Choroid plexus epithelial cell (primary cell): ENCODE results near the gene ELMO1.

ENCODE experiments used
- DNase-seq: peaks from one replicate; pipeline ENCODE4 v3.0.0-alpha.2; 2010; ENCODE audit warnings: low read depth
- H3K4me3 ChIP-seq: 2 replicates; pipeline ENCODE4 v1.5.1; 2011; ENCODE audit warnings: low read depth, mild to moderate bottlenecking, control low read depth, low read length, moderate library complexity
- TF ChIP-seq, protein P1 (sequence below): conservative IDR thresholded peaks from 2 replicates; pipeline ENCODE4 v1.5.1; 2011; ENCODE audit warnings: low read depth, mild to moderate bottlenecking, control low read depth, inconsistent platforms, low read length, moderate library complexity

ELMO1 gene

DNA sequence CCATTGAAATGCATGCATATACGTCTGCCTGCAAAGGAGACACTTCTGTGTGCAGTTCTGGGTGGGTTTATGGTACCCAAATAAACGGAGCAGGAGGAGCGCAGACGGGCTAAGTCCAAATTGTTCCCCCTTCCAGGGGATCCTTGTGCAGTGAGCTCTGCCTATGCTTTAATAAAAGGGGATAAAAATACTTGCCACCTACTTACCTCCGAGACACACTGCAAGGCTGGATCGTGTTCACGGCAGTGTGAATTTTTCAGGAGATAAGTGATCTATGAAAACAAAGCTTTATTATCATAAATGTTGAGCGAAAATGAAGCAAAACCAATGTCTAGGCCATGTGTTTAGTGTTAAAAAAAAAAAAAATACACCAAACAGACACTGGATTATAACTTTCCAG, 415.5 kb downstream of the ELMO1 start:
- TF ChIP-seq, protein P1, sequence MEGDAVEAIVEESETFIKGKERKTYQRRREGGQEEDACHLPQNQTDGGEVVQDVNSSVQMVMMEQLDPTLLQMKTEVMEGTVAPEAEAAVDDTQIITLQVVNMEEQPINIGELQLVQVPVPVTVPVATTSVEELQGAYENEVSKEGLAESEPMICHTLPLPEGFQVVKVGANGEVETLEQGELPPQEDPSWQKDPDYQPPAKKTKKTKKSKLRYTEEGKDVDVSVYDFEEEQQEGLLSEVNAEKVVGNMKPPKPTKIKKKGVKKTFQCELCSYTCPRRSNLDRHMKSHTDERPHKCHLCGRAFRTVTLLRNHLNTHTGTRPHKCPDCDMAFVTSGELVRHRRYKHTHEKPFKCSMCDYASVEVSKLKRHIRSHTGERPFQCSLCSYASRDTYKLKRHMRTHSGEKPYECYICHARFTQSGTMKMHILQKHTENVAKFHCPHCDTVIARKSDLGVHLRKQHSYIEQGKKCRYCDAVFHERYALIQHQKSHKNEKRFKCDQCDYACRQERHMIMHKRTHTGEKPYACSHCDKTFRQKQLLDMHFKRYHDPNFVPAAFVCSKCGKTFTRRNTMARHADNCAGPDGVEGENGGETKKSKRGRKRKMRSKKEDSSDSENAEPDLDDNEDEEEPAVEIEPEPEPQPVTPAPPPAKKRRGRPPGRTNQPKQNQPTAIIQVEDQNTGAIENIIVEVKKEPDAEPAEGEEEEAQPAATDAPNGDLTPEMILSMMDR = no peak
- no peak for DNase-seq
- H3K4me3 ChIP-seq = no peak overlapping the region

DNA sequence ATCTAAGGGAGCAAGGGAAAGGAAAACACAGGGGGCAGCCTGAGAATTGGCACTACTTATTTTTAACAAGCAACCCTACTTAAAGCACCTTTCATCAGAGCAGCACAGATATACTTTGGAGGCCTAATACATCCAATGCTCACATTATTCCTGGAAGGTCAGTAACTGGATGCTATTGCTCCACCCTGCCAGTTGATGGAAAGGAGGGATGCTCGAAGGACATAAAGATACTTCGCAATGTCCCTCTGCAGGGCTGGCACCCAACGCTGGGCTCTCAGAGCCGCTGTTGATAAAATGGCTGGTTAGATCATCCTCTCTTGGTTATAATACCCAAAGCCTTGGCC, 416.4 kb downstream of the ELMO1 start:
- no peak for DNase-seq
- H3K4me3 ChIP-seq = no peak overlapping the region
- TF ChIP-seq, protein P1 = no peak

DNA sequence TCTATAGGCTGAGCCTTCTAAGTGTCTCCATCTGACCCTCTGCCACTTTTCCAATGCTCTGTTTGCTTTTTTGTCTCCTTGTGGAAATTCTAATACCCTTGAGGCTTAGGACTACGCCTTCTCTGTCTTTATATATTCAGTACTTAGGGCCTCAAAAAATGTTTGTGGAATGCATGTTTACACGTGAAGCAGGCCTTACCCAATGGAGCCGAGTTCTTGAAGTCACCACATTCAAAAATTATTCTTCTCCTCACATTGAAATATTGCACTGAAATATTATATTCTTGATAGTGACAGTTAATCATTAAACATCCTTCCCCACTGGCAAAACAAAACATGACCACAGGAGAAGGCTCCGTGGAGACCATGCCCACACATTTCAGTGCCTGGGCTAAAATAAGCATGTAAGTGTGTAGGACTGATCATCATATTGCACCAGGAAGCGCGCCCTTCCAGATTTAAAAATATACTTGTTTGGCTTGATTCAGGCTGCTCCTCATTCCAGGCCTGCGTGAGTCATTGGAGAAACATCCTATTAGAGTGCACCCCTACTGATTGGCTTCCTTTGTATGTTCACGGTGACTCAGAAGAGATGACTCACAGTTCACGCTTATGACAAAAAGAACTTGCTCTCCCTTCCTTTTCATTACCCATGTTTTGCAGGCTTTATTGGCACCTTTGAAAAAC, 416.9 kb downstream of the ELMO1 start:
- peak; percentile 99 for DNase-seq

DNA sequence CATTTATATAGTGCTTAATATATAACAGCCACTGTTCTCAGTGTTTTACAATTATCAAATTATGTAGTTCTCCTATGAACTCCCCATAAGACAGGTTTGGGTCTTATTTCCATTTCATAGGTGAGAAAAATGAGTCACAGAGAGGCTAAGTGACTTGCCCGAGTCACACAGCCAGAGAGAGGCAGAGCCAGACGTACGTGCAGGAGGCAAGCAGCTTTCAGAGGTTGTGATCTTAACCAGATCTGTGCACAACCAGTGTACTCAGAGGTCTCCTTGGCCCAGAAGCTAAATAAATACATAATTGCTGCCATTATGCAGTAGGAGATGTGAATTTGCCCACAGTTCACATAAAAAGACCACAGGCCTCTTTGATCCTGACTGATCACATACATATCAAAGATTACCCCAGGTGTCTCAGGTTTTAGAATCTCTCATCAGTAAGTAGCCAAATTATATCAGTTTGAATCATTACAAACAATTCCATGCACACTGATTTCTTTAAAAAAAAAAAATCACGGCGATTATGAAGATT, 419.7 kb downstream of the ELMO1 start:
- DNase-seq = no peak
- H3K4me3 ChIP-seq = no peak overlapping the region
- TF ChIP-seq, protein P1 = no peak

More for the DNA sequence above, 416.9 kb downstream of the ELMO1 start:
- TF ChIP-seq, protein P1 = no peak
- no peak overlapping the region for H3K4me3 ChIP-seq

DNA sequence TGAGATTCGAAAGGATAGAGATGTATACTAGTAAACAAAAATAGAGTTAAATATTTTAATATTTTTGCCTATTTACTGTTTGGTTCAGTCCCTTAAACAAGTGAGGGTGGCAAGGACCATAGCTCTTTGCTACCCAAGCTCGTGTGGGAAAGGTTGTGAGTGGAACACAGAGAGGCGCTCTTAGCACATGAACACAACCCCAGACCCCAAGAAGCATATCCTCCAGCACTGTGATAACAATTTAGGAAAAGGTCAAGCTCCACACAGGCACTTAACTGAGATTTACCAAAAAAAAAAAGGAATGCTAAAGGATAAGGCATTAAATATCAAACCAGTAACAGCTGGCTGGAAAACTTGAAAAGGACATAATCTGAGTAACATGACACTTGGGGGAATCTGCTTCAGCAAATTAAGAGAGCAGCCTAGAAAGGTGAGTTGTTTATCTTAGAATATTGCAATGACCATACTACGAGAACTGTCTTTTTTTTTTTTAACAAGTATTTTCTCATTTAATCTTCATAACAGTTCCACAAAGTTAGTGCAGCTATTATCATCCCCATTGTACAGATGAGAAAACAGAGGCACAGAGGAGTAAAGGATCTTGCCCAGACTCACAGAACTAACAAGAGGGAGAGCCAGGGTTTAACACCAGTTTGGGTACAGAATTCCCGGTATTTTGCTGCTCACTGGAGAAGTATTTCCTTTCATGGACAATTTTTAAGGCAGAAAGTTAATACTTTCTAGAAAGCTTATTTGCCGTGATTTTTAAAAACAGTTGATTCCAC, 420.9 kb downstream of the ELMO1 start:
- DNase-seq = no peak
- TF ChIP-seq, protein P1 = no peak
- H3K4me3 ChIP-seq = no peak overlapping the region

DNA sequence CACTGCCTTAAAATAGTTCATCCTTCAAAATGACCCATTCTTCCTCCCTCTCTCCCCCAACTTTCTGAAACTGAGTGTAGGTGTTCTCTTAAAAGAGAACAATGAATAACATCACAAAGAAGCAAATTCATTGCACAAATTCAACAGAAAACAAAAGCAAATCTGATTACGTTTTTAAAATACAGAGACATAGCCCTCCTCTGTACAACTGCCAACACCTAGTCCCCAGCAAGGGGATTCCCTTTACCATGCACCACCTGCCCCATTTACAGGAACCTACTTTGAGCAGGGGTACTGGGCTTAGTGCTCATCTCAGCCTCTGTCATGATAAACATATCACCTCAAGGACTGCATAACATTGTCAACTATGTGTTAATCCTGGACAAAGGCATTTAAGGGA, 421.6 kb downstream of the ELMO1 start:
- H3K4me3 ChIP-seq = no peak overlapping the region
- TF ChIP-seq, protein P1 = no peak
- DNase-seq = no peak
